ENCODE measurements around the gene ZDHHC16.
"Not testable (repeated sequence)": the region's sequence is repeated elsewhere in the genome, so short reads cannot be mapped to it uniquely, and the experiment has no call there.

The ZDHHC16 gene

GRCh38 chr10:97435211-97435610 lies 10.8 kb upstream of the ZDHHC16 start:
- no peak for DNase-seq

GRCh38 chr10:97442277-97442676 lies 3.7 kb upstream of the ZDHHC16 start:
- DNase-seq = no peak

GRCh38 chr10:97444212-97444611 lies 1.8 kb upstream of the ZDHHC16 start:
- DNase-seq = no peak

GRCh38 chr10:97445357-97445721 lies 636 bp upstream of the ZDHHC16 start:
- DNase-seq = no peak

GRCh38 chr10:97450828-97451227 lies 4.9 kb downstream of the ZDHHC16 start:
- DNase-seq = no peak

- DNase-seq = no peak
Measured at GRCh38 chr10:97451605-97452004, 5.6 kb downstream of the ZDHHC16 start.

GRCh38 chr10:97452352-97452751 lies 6.4 kb downstream of the ZDHHC16 start:
- DNase-seq = no peak

GRCh38 chr10:97454330-97455036 lies 8.5 kb downstream of the ZDHHC16 start:
- peak; percentile 47 for DNase-seq

GRCh38 chr10:97456034-97456685 lies 10.2 kb downstream of the ZDHHC16 start:
- DNase-seq = no peak

GRCh38 chr10:97456686-97457065 lies 10.7 kb downstream of the ZDHHC16 start:
- no peak for DNase-seq

- DNase-seq = no peak
Measured at GRCh38 chr10:97459111-97459510, 13.1 kb downstream of the ZDHHC16 start.

GRCh38 chr10:97459933-97460332 lies 14.0 kb downstream of the ZDHHC16 start:
- no peak for DNase-seq

- DNase-seq = no peak
Measured at GRCh38 chr10:97462309-97462708, 16.3 kb downstream of the ZDHHC16 start.

- DNase-seq = peak; percentile 69
Measured at GRCh38 chr10:97463363-97464132, 17.6 kb downstream of the ZDHHC16 start.

- DNase-seq = no peak
Measured at GRCh38 chr10:97464226-97464625, 18.3 kb downstream of the ZDHHC16 start.

GRCh38 chr10:97465982-97466381 lies 20.0 kb downstream of the ZDHHC16 start:
- no peak for DNase-seq

- no peak for DNase-seq
Measured at GRCh38 chr10:97466755-97467154, 20.8 kb downstream of the ZDHHC16 start.

- DNase-seq = no peak
Measured at GRCh38 chr10:97468162-97468561, 22.2 kb downstream of the ZDHHC16 start.

- not testable (repeated sequence) for DNase-seq
Measured at GRCh38 chr10:97468781-97469180, 22.8 kb downstream of the ZDHHC16 start.

- no peak for DNase-seq
Measured at GRCh38 chr10:97474918-97475317, 28.9 kb downstream of the ZDHHC16 start.

- DNase-seq = peak; percentile 33
Measured at GRCh38 chr10:97475936-97476594, 30.1 kb downstream of the ZDHHC16 start.

- not testable (repeated sequence) for DNase-seq
Measured at GRCh38 chr10:97479410-97479809, 33.4 kb downstream of the ZDHHC16 start.

GRCh38 chr10:97479939-97480338 lies 34.0 kb downstream of the ZDHHC16 start:
- peak; percentile 52 for DNase-seq

Measured in hematopoietic multipotent progenitor cell treated with erythropoietin and hydrocortisone succinate and interleukin-3 and kit ligand, for 4 days (in vitro differentiated cells).